Measurements from ENCODE around the gene ATP1A1. TPM values are rescaled to one million over a fixed set of nuclear protein-coding genes. Genes with fewer than 3 reads are reported as not detected.

Gene ATP1A1
- total RNA-seq, 4 donors from 2014 or later: 103 to 257 (median 204) TPM

- DNase-seq (no peak), ATAC-seq (no peak)
- Histone ChIP-seq H3K4me1 (no peaks in the 10 kb centered on the region), H3K27ac (no peak overlapping the region), H3K4me3 (no peak overlapping the region), H3K9me3 (no peaks in the 10 kb centered on the region), H3K27me3 (no peaks in the 10 kb centered on the region), H3K36me3 (peaks cover 28 to 100% of the 10 kb centered on the region in 2 donors)
- intact Hi-C loops (cut with DNase I; ENCODE audit: low total_unique reads): no loop called here
- TF ChIP-seq CTCF (IDR thresholded peaks at IDR 0.05 in 4 of 5, conservative IDR thresholded peaks at IDR 0.05 in 1 of 5): no peak
- in situ Hi-C loops (cut with MboI; ENCODE audit: low sequenced_read_pairs in 4 of 4): no loop called here
These were observed 29.3 kb downstream of the ATP1A1 start for GRCh38 chr1:116402333-116402732.

- Histone ChIP-seq H3K9me3 (no peaks in the 10 kb centered on the region), H3K4me1 (no peaks in the 10 kb centered on the region), H3K36me3 (peaks cover 17 to 97% of the 10 kb centered on the region in 2 donors), H3K27ac (no peak overlapping the region), H3K27me3 (no peaks in the 10 kb centered on the region), H3K4me3 (no peak overlapping the region)
- DNase-seq (no peak), ATAC-seq (no peak)
- intact Hi-C loops (cut with DNase I; ENCODE audit: low total_unique reads): no loop called here
- TF ChIP-seq POLR2A (IDR thresholded peaks at IDR 0.05): no peak
- TF ChIP-seq CTCF (IDR thresholded peaks at IDR 0.05 in 4 of 5, conservative IDR thresholded peaks at IDR 0.05 in 1 of 5): no peak
- in situ Hi-C loops (cut with MboI; ENCODE audit: low sequenced_read_pairs in 4 of 4): no loop called here
These were observed 30.6 kb downstream of the ATP1A1 start for GRCh38 chr1:116403496-116404136.

GRCh38 chr1:116404699-116405098 lies 31.7 kb downstream of the ATP1A1 start:
- ATAC-seq (no peak), DNase-seq (no peak)
- in situ Hi-C loops (cut with MboI; ENCODE audit: low sequenced_read_pairs in 4 of 4): no loop called here
- Histone ChIP-seq H3K4me3 (no peak overlapping the region), H3K27ac (no peak overlapping the region), H3K4me1 (no peaks in the 10 kb centered on the region), H3K9me3 (no peaks in the 10 kb centered on the region), H3K36me3 (peaks cover 9 to 86% of the 10 kb centered on the region in 2 donors), H3K27me3 (no peaks in the 10 kb centered on the region)
- intact Hi-C loops (cut with DNase I; ENCODE audit: low total_unique reads): no loop called here
- TF ChIP-seq CTCF (IDR thresholded peaks at IDR 0.05 in 4 of 5, conservative IDR thresholded peaks at IDR 0.05 in 1 of 5) (no peak), POLR2A (IDR thresholded peaks at IDR 0.05) (no peak)

- intact Hi-C loops (cut with DNase I; ENCODE audit: low total_unique reads) (no loop called here), in situ Hi-C loops (cut with MboI; ENCODE audit: low sequenced_read_pairs in 4 of 4) (no loop called here)
- no peaks in the 10 kb centered on the region for H3K27me3 ChIP-seq
- peak overlapping the region in 2 of 4 donors; percentile 27 to 30 for H3K27ac ChIP-seq
- no peak for TF ChIP-seq CTCF (IDR thresholded peaks at IDR 0.05 in 4 of 5, conservative IDR thresholded peaks at IDR 0.05 in 1 of 5)
- no peak for TF ChIP-seq POLR2A (IDR thresholded peaks at IDR 0.05)
- H3K4me3 ChIP-seq: no peak overlapping the region
- DNase-seq (no peak), ATAC-seq (no peak)
- H3K9me3 ChIP-seq: no peaks in the 10 kb centered on the region
- peaks cover 7 to 78% of the 10 kb centered on the region in 2 donors for H3K36me3 ChIP-seq
- no peaks in the 10 kb centered on the region for H3K4me1 ChIP-seq
These were observed 32.4 kb downstream of the ATP1A1 start for GRCh38 chr1:116405241-116406135.

Measured in gastrocnemius medialis (tissue), 4 donors.